ENCODE measurements around the gene TTC6.

Gene TTC6

DNA sequence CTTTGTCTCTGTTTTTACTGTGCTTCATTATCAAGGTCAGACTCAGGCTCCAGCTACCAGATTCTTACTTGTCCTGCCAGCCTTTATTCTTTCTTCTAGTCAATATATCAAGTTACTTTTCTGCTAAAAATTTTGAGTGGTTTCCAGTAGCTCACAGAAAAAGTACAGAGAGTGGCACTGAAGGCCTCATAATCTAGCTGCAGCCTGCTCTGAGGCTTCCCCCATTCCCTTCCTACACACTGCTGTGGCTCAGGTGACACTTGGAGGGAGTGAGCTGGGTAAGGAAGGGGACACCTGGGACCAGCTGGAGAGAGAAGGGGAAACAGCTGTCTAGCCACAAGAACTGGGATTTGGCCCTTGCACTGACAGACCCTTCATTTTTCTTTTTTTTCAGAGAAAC lies 25.4 kb downstream of the TTC6 start:
- H3K4me3 ChIP-seq (ENCODE audit: low read depth, low read length): no peak overlapping the region
- DNase-seq (ENCODE audit: low read depth): no peak

DNA sequence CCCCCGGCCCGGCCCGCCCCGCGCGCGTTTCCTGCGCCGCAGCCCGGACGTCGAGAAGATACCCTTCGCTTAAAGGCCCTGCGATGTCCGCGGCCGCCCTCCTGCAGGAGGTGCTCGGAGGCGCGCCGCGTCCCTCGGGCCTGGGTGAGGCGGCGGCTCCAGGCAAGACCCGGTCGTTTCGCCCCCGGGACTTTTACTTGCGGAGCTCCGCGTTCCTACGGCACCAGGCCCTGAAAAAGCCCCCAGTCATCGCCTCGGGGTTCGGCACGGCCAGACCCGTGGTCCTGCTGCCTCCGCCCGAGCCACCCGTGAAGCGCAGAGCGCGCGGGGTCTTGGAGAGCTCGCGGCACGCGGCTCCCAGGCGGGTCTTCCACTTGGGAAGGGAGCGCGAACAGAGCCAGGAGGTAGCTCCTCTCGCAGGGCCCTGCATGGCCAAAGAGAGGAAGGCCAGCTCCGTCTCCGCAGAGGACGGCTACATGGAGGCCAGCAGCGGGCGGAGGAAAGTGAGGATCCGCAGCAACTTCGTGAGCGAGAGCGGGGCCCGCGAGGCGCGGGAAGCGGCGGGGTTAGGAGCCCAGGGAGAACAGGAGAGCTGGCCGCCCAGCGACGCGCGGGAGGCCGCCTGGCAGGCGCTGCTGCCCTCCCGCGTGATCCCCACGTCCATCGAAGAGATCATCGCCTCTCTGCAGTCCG lies 26.9 kb downstream of the TTC6 start:
- peak overlapping the region; percentile 37 for H3K4me3 ChIP-seq (ENCODE audit: low read depth, low read length)
- no peak for DNase-seq (ENCODE audit: low read depth)

DNA sequence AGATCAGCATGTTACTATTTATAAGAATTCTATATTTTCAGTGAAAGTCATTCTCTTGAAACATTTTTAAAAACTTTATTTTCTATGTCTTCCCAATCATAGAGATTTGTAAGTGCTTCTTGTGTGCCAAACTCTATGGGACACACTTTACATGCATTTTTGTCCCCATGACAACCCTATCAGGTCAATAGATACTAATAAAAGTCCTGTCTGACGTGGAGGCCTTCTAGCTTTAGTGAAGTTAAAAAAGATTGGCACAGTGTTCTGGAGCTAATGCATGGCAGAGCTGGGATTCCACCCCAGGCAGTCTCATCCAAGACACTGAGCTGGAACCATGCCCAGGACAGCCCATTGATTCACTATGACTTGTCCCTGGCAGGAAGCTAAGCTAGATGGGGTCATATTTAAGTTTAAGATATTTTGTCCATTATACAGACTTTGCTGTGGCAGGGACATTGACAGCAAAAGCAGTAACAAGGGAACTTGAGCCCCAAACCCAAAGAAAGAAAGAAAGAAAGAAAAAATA lies 28.1 kb downstream of the TTC6 start:
- no peak overlapping the region for H3K4me3 ChIP-seq (ENCODE audit: low read depth, low read length)
- peak; percentile 68 for DNase-seq (ENCODE audit: low read depth)

DNA sequence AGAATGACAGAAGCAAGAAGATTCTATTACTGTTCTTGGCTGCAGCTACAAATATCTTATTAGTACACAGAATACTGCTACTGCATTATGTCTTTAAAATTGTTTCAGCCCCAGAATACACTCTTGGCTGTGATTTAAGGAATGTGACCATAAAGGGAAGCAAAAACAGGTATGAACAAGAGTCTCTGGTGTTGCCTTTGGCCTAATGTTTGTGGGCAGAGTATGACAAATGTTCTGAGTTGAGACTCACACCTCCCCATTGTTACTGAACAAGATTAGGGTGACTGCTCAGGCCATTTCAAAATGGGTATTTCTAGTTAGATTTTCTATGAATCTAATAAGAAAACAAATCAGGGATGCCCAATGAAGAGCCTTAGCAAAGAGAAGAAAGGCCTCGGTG lies 28.5 kb downstream of the TTC6 start:
- no peak overlapping the region for H3K4me3 ChIP-seq (ENCODE audit: low read depth, low read length)
- DNase-seq (ENCODE audit: low read depth): no peak

DNA sequence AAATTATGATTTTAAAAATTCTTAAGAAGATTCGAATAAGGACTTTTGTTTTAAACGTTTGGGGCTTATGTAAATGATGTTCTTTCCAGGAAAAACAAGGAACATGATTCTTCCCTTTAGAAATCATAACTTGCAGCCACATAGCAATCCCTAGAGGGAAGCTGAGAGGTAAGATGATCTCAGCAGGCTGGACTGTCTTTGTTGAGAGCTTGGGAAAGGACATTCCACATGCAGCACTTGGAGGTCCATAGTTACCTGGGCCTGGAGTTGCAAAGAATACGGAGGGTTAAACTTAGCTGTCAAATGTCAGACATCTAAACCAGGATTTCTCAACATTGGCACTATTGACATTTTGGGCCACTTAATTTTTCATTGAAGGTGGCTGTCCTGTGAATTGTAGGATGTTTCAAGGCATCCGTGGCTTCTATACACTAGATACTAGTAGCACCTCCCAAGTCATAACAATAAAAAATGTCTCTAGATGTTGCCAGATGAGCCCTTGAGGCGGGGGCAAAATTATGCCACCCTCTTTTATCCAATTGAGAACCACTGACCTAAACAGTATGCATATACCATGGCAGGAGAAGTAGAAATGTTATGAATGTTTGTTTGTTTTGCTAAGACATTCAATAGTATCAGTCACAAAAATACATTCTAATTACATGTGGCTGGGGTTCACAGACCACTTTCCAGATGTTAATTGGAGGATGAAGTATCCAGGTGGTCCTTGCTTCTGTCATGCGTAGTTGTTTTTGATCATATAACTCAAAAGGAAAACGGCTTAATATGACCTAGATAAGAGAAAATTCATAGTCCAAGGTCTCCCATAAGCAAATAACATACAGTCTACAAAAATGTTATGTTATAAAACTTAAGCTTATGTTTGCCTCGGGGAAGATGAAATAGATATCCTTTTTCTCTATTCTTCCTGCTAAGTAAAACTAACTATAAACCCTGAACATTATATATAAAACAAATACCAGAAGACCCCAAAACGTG lies 30.5 kb downstream of the TTC6 start:
- DNase-seq (ENCODE audit: low read depth): peak; percentile 31
- H3K4me3 ChIP-seq (ENCODE audit: low read depth, low read length): no peak overlapping the region

DNA sequence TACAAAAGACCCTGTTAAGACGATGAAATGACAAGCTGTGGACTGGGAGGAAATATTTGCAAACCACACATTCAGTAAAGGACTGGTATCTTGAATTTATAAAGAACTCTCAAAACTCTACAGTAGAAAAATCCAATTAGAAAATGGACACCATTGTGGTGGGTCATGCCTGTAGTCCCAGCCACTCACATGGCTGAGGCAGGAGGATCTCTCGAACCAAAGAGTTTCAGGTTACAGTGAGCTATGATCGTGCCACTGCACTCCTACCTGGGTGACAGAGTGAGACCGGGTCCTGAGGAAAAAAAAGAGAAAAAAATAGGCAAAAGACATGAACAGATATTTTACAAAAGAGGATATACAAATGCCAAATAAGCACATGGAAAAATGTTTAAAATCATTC lies 41.9 kb downstream of the TTC6 start:
- no peak overlapping the region for H3K4me3 ChIP-seq (ENCODE audit: low read depth, low read length)
- DNase-seq (ENCODE audit: low read depth): no peak

DNA sequence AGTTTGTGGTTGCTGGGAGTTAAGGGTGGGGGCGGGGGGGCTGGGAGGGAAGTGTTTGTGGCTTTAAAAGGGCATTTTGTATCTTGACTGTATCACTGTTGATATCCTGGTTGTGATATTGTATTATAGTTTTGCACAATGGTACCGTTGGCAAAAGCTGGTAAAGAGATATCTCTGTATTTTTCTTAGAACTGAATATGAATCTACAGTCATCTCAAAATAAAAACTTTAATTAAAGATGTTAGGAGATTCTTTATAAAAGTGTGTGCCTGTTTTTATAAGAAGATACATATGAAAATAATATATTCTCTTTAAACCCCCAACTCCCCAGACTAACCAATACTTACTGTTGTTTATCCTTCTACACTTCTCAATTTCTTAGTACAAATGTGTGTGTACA lies 43.2 kb downstream of the TTC6 start:
- no peak for DNase-seq (ENCODE audit: low read depth)
- no peak overlapping the region for H3K4me3 ChIP-seq (ENCODE audit: low read depth, low read length)

DNA sequence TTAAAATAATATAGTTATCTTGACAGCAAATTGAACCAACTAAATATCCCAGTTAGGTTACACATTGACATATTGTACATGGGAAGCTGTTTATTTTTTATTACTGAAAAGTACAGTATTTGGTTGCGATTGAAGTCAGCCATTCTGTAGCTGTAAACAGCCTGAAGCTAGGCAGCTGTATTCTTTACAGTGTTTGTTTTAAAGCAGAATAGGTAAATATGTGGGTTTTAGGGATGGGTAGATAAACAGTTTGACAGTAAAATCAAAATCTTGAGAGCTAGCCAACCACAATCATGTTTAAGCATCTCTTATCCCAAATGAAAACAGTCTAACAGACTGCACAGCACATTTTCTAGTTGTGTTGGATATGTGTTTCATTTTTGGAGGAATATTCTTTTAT lies 45.7 kb downstream of the TTC6 start:
- no peak overlapping the region for H3K4me3 ChIP-seq (ENCODE audit: low read depth, low read length)
- DNase-seq (ENCODE audit: low read depth): no peak

DNA sequence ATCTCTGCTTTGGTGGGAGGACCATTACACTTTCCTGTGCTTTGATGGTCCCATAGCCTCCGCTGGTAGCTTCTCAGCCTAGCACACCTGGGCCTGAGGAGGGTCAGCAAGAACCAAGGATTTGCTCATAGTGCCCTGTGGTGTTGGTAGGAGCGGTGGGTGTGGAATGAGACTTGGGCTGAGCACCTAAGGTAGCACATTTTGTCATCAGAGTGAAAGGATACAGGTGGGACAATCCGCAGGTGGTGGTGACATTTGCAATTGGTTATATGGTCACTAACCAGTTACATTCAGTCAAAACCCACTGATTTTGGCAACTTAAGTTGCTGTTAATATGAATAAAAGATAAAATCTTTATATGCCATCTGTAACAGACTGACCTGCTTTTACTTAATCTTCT lies 46.7 kb downstream of the TTC6 start:
- H3K4me3 ChIP-seq (ENCODE audit: low read depth, low read length): no peak overlapping the region
- DNase-seq (ENCODE audit: low read depth): no peak

DNA sequence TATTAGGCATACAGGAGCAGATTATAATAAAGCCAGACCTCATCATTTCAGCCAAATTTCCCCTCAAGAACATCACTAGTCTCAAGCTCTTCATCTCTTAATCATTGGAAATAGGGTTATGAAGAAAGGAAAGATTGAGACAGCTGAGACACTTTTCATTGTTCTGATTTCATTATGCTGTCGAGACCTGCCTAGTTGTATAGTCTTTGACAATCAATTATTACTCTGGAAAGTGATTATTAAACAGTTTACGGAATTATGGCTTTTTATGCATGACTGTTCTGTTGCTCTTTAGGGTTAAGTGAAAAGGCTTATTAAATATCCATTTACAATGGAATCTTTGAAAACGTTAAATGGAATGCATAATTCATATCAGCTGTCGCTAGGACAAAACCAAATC lies 48.3 kb downstream of the TTC6 start:
- no peak overlapping the region for H3K4me3 ChIP-seq (ENCODE audit: low read depth, low read length)
- no peak for DNase-seq (ENCODE audit: low read depth)
